Panc1 (cell line): Measurements from ENCODE around the gene DDAH1.

ENCODE experiments used
- CTCF ChIP-seq: fragments of 450-650 bp; IDR thresholded peaks from 2 replicates; pipeline ENCODE4 v1.5.1; 2017; ENCODE audit warnings: mild to moderate bottlenecking
- POLR2AphosphoS5 ChIP-seq: IDR thresholded peaks from 2 replicates; pipeline ENCODE4 v1.6.1; 2012; ENCODE audit warnings: mild to moderate bottlenecking, low read depth, low read length, moderate library complexity
- REST ChIP-seq, 2 experiments: IDR thresholded peaks; 2 replicates each; pipeline ENCODE4 v1.6.1; 2011 to 2012; ENCODE audit warnings: low read depth in 2 of 2, control low read depth in 1 of 2, low read length in 1 of 2, mild to moderate bottlenecking in 1 of 2, moderate library complexity in 1 of 2; ENCODE audit not compliant: insufficient read depth in 1 of 2
- TCF7L2 ChIP-seq: IDR thresholded peaks from 2 replicates; pipeline ENCODE4 v1.6.1; 2011; ENCODE audit warnings: mild to moderate bottlenecking, low read depth, low read length, inconsistent platforms

- TF ChIP-seq CTCF (no peak), POLR2AphosphoS5 (no peak), TCF7L2 (no peak), REST (IDR thresholded peaks at IDR 0.05; ENCODE audit: insufficient read depth in 1 of 2, low read depth in 2 of 2, low read length in 1 of 2) (no peak)
Measured at GRCh38 chr1:85394130-85394529, 70.8 kb downstream of the DDAH1 start.
